DND-41 (cell line): ENCODE data around the gene GNE.

Source experiments
- ATAC-seq: fragments of 200-7000 bp; cut with Tn5 transposase; 3 replicates; pipeline ENCODE4 v1.9.1; 2021; ENCODE audit warnings: low read depth; ENCODE audit not compliant: insufficient read depth
- DNase-seq: peaks from one replicate; pipeline ENCODE4 v3.0.0-alpha.2; 2020
- H2AFZ ChIP-seq: 2 replicates; pipeline ENCODE4 v1.6.0; 2012; ENCODE audit warnings: low read depth, low read length
- H3K27ac ChIP-seq: 2 replicates; pipeline ENCODE4 v1.5.1; 2012; ENCODE audit warnings: low read length, inconsistent platforms
- H3K27me3 ChIP-seq: fragments of 200-600 bp; sonication (generic); 2 replicates; pipeline ENCODE4 v1.6.0; 2012; ENCODE audit warnings: low read length, mild to moderate bottlenecking, inconsistent platforms; ENCODE audit not compliant: insufficient read depth, poor library complexity
- H3K36me3 ChIP-seq: 2 replicates; pipeline ENCODE4 v1.5.1; 2012; ENCODE audit warnings: low read length, inconsistent platforms; ENCODE audit not compliant: insufficient read depth
- H3K4me1 ChIP-seq: 2 replicates; pipeline ENCODE4 v1.5.1; 2012; ENCODE audit warnings: mild to moderate bottlenecking, low read length; ENCODE audit not compliant: insufficient read depth
- H3K4me2 ChIP-seq: 2 replicates; pipeline ENCODE4 v1.6.0; 2012; ENCODE audit warnings: mild to moderate bottlenecking, moderate library complexity, low read length, inconsistent platforms; ENCODE audit not compliant: insufficient read depth
- H3K4me3 ChIP-seq, 2 experiments: fragments of 200-600 bp in 1 of 2; shearing (Covaris generic) in 1 of 2; 2 replicates each; pipeline ENCODE4 v1.5.1; 2012 to 2016; ENCODE audit warnings: inconsistent platforms in 2 of 2, low read length in 2 of 2, mild to moderate bottlenecking in 2 of 2, low read depth in 1 of 2, moderate library complexity in 1 of 2
- H3K79me2 ChIP-seq: 2 replicates; pipeline ENCODE4 v1.6.0; 2012; ENCODE audit warnings: low read length, inconsistent platforms; ENCODE audit not compliant: insufficient read depth
- H3K9ac ChIP-seq: 2 replicates; pipeline ENCODE4 v1.6.0; 2012; ENCODE audit warnings: low read depth, mild to moderate bottlenecking, inconsistent platforms, low read length, moderate library complexity
- H3K9me3 ChIP-seq: 2 replicates; pipeline ENCODE4 v1.5.1; 2012; ENCODE audit warnings: low read length, moderate library complexity, mild to moderate bottlenecking, inconsistent platforms; ENCODE audit not compliant: insufficient read depth, severe bottlenecking
- H4K20me1 ChIP-seq: 2 replicates; pipeline ENCODE4 v1.6.0; 2012; ENCODE audit warnings: low read length; ENCODE audit not compliant: insufficient read depth
- CTCF ChIP-seq: IDR thresholded peaks from 2 replicates; pipeline ENCODE4 v1.5.1; 2012; ENCODE audit warnings: borderline replicate concordance, low read length, moderate library complexity, mild to moderate bottlenecking; ENCODE audit not compliant: poor library complexity, severe bottlenecking; ENCODE audit errors: extremely low read depth
- EZH2 ChIP-seq: IDR thresholded peaks from 3 replicates; pipeline ENCODE4 v1.6.1; 2012; ENCODE audit warnings: borderline replicate concordance, low read depth, mild to moderate bottlenecking, moderate library complexity, low read length, inconsistent platforms; ENCODE audit not compliant: severe bottlenecking

Gene GNE

GRCh38 chr9:36208521-36209253 is 49.6 kb downstream of the GNE start:
- ATAC-seq (no peak), DNase-seq (no peak)
- H3K4me2 ChIP-seq, result no peak overlapping the region
- H3K36me3 ChIP-seq, result peaks cover 96% of the 10 kb centered on the region
- no peak for TF ChIP-seq CTCF
- TF ChIP-seq EZH2, result no peak
- H3K4me3 ChIP-seq, result no peak overlapping the region
- H3K9ac ChIP-seq, result no peak overlapping the region
- H4K20me1 ChIP-seq, result peaks cover 75% of the 10 kb centered on the region
- H3K27ac ChIP-seq, result no peak overlapping the region
- no peak overlapping the region for H2AFZ ChIP-seq
- no peaks in the 10 kb centered on the region for H3K4me1 ChIP-seq
- no peaks in the 10 kb centered on the region for H3K27me3 ChIP-seq
- H3K9me3 ChIP-seq, result no peaks in the 10 kb centered on the region
- H3K79me2 ChIP-seq, result peaks cover 83% of the 10 kb centered on the region

GRCh38 chr9:36207546-36208012 is 50.7 kb downstream of the GNE start:
- Histone ChIP-seq H3K4me1 (no peaks in the 10 kb centered on the region), H3K27ac (no peak overlapping the region), H3K9ac (no peak overlapping the region), H3K9me3 (no peaks in the 10 kb centered on the region), H3K4me3 (no peak overlapping the region), H3K4me2 (no peak overlapping the region), H3K27me3 (no peaks in the 10 kb centered on the region), H4K20me1 (peaks cover 67% of the 10 kb centered on the region), H2AFZ (no peak overlapping the region), H3K36me3 (peaks cover 96% of the 10 kb centered on the region), H3K79me2 (peaks cover 86% of the 10 kb centered on the region)
- DNase-seq, result no peak
- no peak for ATAC-seq
- TF ChIP-seq EZH2 (no peak), CTCF (no peak)

- Histone ChIP-seq H3K4me1 (no peaks in the 10 kb centered on the region), H3K4me3 (no peak overlapping the region), H3K9me3 (no peaks in the 10 kb centered on the region), H3K27me3 (no peaks in the 10 kb centered on the region), H3K27ac (no peak overlapping the region), H2AFZ (no peak overlapping the region), H4K20me1 (peaks cover 61% of the 10 kb centered on the region), H3K9ac (no peak overlapping the region), H3K79me2 (peaks cover 80% of the 10 kb centered on the region), H3K4me2 (no peak overlapping the region), H3K36me3 (peaks cover 96% of the 10 kb centered on the region)
- DNase-seq, result no peak
- no peak for TF ChIP-seq CTCF
- TF ChIP-seq EZH2, result no peak
- ATAC-seq, result no peak
Observed at GRCh38 chr9:36207016-36207415, 51.2 kb downstream of the GNE start.
